Stimulated activated memory B cell treated with anti-CD40 and anti-IgM and Interleukin-4, amounts not matched to agents 10 μg/mL and 1 μg/mL and 100 μg/mL, for 72 hours (primary cell): Measurements from ENCODE around the gene ADAMTSL3.

Experiments used
- ATAC-seq: fragments of 150-1000 bp; cut with Tn5 transposase; 2 replicates; pipeline ENCODE4 v1.10.0; 2021
- H3K27ac Mint-ChIP-seq: one replicate; pipeline ENCODE4 v1.8.0; 2022; ENCODE audit warnings: mild to moderate bottlenecking, mixed read lengths
- H3K27me3 Mint-ChIP-seq: one replicate; pipeline ENCODE4 v1.8.0; 2022; ENCODE audit warnings: mixed read lengths
- H3K36me3 Mint-ChIP-seq: one replicate; pipeline ENCODE4 v1.8.0; 2022; ENCODE audit warnings: mixed read lengths
- H3K4me1 Mint-ChIP-seq: one replicate; pipeline ENCODE4 v1.8.0; 2022; ENCODE audit warnings: mixed read lengths
- H3K4me3 Mint-ChIP-seq: one replicate; pipeline ENCODE4 v1.8.0; 2022; ENCODE audit warnings: mild to moderate bottlenecking, moderate library complexity, mixed read lengths
- H3K9me3 Mint-ChIP-seq: one replicate; pipeline ENCODE4 v1.8.0; 2022; ENCODE audit warnings: mixed read lengths

The ADAMTSL3 gene

DNA sequence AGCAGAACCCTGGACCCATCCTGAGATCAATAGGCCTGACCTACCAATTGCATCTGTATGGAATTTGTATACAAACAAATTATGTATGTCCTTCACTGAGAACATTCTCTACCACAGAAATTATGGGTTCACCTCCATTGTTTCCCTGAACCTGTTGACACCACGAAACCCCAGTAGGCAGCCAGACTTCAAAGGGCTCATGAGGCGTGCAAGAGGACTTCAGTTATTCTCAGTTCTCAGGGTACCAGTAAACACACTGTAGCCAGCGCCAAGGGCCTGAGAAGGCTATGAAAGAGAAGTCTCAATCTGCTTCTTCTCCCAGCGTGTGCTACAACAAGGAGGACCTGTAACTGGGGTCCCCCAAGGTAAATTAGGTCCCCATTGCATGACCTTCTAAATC, 326.7 kb downstream of the ADAMTSL3 start:
- Mint-ChIP-seq H3K36me3 (no peaks in the 10 kb centered on the region), H3K4me1 (peaks cover 9% of the 10 kb centered on the region), H3K27me3 (no peaks in the 10 kb centered on the region), H3K27ac (no peak overlapping the region), H3K4me3 (no peak overlapping the region), H3K9me3 (no peaks in the 10 kb centered on the region)
- no peak for ATAC-seq

DNA sequence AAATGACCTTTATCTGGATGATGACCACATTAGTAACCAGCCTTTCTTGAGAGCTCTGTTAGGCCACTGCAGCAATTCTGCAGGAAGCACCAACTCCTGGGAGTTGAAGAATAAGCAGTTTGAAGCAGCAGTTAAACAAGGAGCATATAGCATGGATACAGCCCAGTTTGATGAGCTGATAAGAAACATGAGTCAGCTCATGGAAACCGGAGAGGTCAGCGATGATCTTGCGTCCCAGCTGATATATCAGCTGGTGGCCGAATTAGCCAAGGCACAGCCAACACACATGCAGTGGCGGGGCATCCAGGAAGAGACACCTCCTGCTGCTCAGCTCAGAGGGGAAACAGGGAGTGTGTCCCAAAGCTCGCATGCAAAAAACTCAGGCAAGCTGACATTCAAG, 328.8 kb downstream of the ADAMTSL3 start:
- Mint-ChIP-seq H3K4me3 (no peak overlapping the region), H3K27me3 (no peaks in the 10 kb centered on the region), H3K36me3 (no peaks in the 10 kb centered on the region), H3K27ac (no peak overlapping the region), H3K4me1 (peaks cover 9% of the 10 kb centered on the region), H3K9me3 (no peaks in the 10 kb centered on the region)
- ATAC-seq: no peak

DNA sequence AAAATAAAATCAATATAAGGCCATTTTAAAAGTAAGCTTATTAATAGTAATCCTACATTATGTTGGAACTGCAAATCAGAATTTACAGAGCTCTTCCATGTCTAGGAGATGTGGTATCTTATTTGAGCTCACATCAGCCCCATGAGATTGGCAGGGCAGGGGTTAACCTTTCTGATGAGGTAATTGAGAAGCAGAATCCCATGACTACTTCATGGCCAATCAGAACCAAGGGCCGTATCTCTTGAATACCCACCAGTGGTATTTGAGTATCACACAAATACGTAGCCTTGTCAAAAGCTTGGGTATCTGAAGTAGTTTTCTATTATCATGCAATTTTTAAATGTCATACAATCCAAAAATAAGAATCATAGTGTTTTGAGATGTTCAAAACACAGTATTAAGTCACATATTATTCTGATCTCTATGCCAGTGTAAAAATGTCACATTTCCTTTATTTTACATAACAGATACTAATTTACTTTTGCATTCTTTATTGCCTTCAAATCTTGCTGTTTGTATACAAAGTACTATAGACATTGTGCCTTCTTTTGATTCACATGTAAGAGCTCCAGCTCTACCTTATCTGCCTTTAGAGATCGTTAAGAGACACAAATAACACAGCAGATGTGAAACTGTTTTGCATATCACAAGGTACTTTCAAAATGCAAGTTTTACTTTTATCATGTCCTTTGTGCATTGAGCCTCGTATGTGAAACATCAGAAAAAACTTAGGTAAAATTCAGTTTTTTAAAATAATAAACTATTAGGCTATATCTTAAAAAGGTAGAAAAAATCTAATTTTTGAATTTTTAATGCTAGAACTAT, 329.9 kb downstream of the ADAMTSL3 start:
- Mint-ChIP-seq H3K4me3 (no peak overlapping the region), H3K9me3 (no peaks in the 10 kb centered on the region), H3K27ac (no peak overlapping the region), H3K27me3 (no peaks in the 10 kb centered on the region), H3K4me1 (peaks cover 9% of the 10 kb centered on the region), H3K36me3 (no peaks in the 10 kb centered on the region)
- no peak for ATAC-seq

DNA sequence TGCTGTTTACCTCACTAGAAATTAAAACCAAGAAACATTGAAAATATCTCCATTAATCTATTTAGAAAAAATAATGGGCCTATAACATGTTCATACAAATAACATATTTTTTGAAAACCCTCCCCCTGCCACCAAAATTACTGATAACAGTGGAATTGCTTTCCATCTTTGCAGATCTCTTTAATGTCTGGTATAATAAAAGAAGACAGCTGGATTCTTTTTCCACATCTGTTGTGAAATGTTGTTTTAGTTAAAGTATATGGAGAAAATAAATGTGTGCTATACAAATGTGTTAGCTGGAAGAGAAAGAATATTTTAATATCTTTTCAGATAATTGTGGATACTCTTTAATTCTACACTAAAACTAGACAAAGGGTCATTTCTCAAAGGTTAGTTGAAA, 330.7 kb downstream of the ADAMTSL3 start:
- Mint-ChIP-seq H3K9me3 (no peaks in the 10 kb centered on the region), H3K27ac (no peak overlapping the region), H3K4me1 (peaks cover 9% of the 10 kb centered on the region), H3K27me3 (no peaks in the 10 kb centered on the region), H3K36me3 (no peaks in the 10 kb centered on the region), H3K4me3 (no peak overlapping the region)
- ATAC-seq: no peak

DNA sequence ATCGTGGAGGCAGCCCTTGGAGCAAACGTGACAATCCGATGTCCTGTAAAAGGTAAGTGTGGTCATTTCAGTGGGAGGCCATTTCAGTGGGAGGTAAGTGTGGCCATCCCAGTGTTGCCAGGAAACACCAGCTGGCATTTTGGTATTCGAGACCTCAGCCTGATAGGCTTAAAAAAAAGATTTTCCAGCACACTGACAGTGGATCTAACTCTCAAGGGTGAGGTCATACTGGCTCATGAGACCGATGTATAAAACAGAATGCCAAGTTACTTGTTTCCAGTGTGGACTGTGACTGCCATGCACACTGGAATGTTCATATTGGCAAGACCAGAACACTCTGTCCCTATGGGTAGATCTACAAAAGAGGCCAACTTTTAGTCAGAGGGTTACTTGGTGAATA, 337.2 kb downstream of the ADAMTSL3 start:
- H3K27ac Mint-ChIP-seq: no peak overlapping the region
- ATAC-seq: no peak
- no peaks in the 10 kb centered on the region for H3K27me3 Mint-ChIP-seq
- H3K4me1 Mint-ChIP-seq: no peaks in the 10 kb centered on the region
- no peaks in the 10 kb centered on the region for H3K9me3 Mint-ChIP-seq
- no peak overlapping the region for H3K4me3 Mint-ChIP-seq
- no peaks in the 10 kb centered on the region for H3K36me3 Mint-ChIP-seq

DNA sequence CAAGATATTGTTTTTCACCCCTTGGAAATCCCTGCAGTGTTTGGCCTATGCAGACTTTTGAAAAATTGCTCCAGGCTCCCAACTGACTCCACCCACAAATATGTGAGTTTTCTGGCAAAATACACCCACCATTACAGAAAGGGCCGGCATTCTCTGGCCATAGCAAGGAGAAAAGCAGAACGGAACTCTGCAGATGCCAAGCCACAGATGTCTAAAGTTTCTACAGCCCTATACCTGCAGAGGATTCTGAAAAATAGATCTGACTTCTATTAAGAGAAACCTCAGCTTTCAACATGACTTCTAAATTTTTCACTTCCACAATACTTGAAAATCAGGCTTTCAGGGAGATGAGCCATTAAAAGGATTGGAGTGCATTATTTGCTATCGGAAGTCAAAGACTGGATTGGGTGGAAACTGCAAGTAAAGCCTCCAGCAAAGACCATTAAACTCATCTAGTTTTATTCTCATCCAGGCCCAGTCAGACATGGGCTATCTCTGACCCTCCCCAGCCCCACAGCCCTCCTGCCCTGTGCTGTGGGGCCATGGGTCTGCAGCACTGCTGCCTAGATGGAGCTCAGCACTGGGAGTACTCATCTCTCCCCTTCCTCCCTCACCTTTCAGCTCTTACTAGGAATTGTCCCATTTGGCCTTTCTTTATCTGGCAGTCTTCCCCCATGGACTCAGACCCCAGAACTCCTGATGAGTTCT, 338.6 kb downstream of the ADAMTSL3 start:
- no peak for ATAC-seq
- H3K36me3 Mint-ChIP-seq: no peaks in the 10 kb centered on the region
- no peak overlapping the region for H3K4me3 Mint-ChIP-seq

DNA sequence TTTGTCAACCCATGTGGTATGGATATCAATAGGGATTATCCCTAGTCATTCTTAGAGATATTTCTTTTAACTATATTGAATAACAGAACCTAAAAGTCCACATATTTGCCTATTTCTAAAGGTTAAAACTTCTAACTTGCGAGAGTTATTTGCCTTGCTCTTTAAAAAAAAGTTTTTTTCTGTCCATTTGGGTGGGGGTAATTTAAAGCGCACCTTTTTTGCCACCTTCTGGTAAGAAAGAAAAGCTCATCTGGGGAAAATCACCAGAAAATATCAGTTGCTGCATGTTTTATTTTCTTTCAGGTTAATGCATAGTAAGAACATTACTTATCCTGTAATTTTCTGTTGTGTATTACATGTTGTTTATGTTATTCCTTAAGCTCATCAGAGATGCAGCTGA, 339.7 kb downstream of the ADAMTSL3 start:
- H3K27ac Mint-ChIP-seq: no peak overlapping the region
- H3K36me3 Mint-ChIP-seq: no peaks in the 10 kb centered on the region
- H3K4me1 Mint-ChIP-seq: no peaks in the 10 kb centered on the region
- H3K4me3 Mint-ChIP-seq: no peak overlapping the region
- H3K27me3 Mint-ChIP-seq: no peaks in the 10 kb centered on the region
- no peak for ATAC-seq
- H3K9me3 Mint-ChIP-seq: no peaks in the 10 kb centered on the region

More for the DNA sequence above, 338.6 kb downstream of the ADAMTSL3 start:
- no peak overlapping the region for H3K27ac Mint-ChIP-seq
- H3K9me3 Mint-ChIP-seq: no peaks in the 10 kb centered on the region
- H3K27me3 Mint-ChIP-seq: no peaks in the 10 kb centered on the region
- H3K4me1 Mint-ChIP-seq: no peaks in the 10 kb centered on the region

DNA sequence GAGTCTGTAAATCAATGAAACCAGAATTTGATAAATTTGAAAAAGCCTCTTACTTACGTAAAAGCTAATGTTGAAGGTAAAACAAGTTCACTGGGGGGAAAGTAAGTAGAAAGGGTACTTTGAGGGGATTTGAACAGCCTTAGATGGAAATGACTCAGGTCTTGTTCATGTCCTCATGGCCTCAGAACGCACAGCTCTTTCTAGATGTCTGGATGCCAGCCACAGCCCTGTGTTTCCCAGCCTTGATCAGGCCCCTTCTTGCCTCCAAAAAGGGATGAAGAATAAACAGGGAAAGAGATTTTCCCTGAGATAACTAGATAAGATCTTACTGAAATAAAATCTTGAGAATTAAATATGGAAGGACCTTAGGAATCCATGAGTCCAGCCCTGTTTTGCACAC, 344.6 kb downstream of the ADAMTSL3 start:
- Mint-ChIP-seq H3K27me3 (no peaks in the 10 kb centered on the region), H3K9me3 (no peaks in the 10 kb centered on the region), H3K4me3 (no peak overlapping the region), H3K27ac (no peak overlapping the region), H3K36me3 (no peaks in the 10 kb centered on the region), H3K4me1 (no peaks in the 10 kb centered on the region)
- no peak for ATAC-seq

DNA sequence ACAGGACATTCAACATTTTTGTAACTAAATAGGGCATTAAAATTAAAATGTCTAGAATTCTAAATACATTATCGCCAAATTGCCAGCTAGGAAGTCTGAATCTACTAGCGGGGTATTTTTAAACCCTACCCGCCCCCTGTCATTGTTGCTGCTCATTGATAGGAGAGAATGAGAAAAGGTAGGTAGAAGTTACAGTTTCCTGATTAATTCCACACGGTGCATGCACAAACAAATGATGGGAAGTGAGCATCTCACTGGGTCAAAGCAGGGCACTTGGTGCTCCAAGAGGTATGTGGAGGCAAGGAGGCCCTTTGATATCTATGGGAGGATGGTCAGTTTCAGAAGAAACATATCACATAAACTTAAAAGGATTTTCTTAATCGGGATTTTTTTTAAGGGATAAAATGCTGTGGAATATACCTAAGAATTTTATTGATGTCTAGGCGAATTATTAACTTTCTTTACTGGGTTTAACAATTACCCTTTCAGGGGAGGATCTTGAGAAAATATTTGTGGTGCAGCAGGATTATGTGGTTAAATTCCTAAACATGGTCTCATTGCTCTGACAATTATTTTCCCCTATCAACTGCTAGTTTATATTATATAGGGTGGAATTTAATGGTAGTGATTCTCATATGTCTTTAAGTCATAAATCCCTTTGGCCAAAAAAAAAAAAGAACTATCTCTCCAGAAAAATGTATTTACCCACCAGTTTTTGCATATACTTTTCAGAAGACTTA, 345.6 kb downstream of the ADAMTSL3 start:
- H3K9me3 Mint-ChIP-seq: no peaks in the 10 kb centered on the region
- no peaks in the 10 kb centered on the region for H3K36me3 Mint-ChIP-seq
- ATAC-seq: no peak
- H3K27me3 Mint-ChIP-seq: no peaks in the 10 kb centered on the region
- H3K27ac Mint-ChIP-seq: no peak overlapping the region
- H3K4me1 Mint-ChIP-seq: no peaks in the 10 kb centered on the region
- H3K4me3 Mint-ChIP-seq: no peak overlapping the region

DNA sequence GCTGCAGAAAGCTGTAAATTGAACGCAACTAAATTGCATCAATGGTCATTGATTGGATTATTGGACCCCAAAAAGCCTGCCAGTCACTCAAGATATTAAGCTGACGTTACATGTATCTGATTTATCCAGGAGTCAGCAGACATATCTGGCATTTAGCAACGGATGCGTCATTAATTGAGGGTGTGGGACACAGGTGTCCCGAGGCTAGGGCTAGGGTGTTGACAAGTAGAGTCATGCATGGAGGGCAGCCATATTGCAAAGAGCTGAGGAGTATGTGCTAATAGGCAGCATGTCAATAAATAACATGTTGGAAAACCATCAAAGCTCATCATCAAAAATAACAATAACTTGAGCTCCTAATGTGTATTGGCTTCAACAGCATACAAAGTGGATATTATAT, 347.1 kb downstream of the ADAMTSL3 start:
- no peaks in the 10 kb centered on the region for H3K4me1 Mint-ChIP-seq
- no peaks in the 10 kb centered on the region for H3K36me3 Mint-ChIP-seq
- no peaks in the 10 kb centered on the region for H3K27me3 Mint-ChIP-seq
- ATAC-seq: no peak
- H3K27ac Mint-ChIP-seq: no peak overlapping the region
- H3K4me3 Mint-ChIP-seq: no peak overlapping the region
- H3K9me3 Mint-ChIP-seq: no peaks in the 10 kb centered on the region

DNA sequence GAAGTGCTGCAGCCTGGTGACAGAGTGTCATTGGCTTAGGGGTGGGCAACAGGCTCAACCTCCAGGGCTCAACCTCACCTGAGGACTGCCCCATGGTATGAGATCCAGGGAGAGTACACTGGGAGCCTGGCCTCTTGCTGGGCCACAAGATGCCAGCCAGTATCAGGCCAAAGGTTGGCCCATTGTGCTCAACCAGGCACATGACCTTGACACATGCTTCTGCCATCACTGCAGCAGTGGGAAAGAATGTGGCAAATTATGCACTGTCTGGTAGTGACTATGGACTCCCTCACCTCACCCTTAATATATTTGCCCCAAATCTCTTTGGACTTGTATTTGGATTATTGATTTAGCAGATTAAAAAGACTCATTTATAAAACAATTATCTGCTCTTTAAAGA, 347.7 kb downstream of the ADAMTSL3 start:
- Mint-ChIP-seq H3K4me3 (no peak overlapping the region), H3K27ac (no peak overlapping the region), H3K36me3 (no peaks in the 10 kb centered on the region), H3K27me3 (no peaks in the 10 kb centered on the region), H3K4me1 (no peaks in the 10 kb centered on the region), H3K9me3 (no peaks in the 10 kb centered on the region)
- ATAC-seq: peak; percentile 42

DNA sequence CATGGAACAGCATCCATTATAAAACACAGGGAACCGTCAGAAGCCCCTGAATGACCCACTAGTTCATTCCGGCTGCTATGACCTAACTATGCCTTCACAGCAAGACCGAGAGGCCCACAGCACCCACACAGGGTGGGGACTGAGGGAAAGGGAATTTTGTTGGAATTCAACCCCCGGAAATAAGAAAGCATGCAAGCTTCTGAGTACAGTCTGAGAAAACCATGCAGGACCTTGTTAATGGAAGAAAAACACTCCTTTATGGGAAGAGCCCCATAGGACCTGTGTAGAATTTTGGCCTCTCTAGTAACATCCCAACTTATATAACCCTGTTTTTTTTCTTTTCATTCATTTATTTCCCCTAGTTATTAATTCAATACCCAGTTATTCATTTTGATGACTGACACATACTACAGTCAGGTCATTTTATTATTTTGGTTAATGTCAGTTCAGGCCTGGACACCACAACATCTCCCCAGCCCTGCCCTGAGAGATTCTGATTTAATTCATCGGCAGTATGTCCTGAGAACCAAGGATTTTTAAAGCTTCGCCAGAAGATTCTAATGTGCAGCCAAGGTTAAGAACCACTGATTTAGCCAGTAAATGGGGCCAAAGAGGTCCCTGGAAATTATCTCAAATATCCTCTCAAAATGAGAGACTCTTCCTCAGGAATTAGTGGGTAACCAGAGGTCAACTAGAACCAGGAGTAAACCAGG, 350.0 kb downstream of the ADAMTSL3 start:
- no peak overlapping the region for H3K4me3 Mint-ChIP-seq
- ATAC-seq: no peak
- no peak overlapping the region for H3K27ac Mint-ChIP-seq
- H3K4me1 Mint-ChIP-seq: no peaks in the 10 kb centered on the region
- H3K36me3 Mint-ChIP-seq: no peaks in the 10 kb centered on the region
- H3K27me3 Mint-ChIP-seq: no peaks in the 10 kb centered on the region
- no peaks in the 10 kb centered on the region for H3K9me3 Mint-ChIP-seq

DNA sequence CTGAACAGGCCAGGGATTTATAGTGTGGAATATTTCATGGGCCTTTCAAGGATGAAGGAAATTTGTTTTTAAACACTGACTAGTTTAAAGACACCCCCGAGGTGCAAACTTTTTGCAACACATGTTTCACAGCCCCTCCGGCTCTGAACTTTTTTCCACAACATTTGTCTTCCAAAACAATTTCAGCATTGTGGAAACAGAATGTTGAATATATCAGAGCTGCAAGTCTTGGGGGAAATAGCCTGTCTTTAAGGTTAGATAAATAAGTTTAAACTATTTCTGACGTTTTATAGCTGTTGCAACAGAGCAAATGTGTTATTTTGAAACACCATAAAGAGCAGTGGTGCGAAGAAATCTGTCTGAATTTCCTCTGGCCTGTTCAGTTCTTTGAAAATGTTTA, 352.5 kb downstream of the ADAMTSL3 start:
- H3K36me3 Mint-ChIP-seq: no peaks in the 10 kb centered on the region
- no peaks in the 10 kb centered on the region for H3K4me1 Mint-ChIP-seq
- no peak overlapping the region for H3K27ac Mint-ChIP-seq
- H3K4me3 Mint-ChIP-seq: no peak overlapping the region
- H3K27me3 Mint-ChIP-seq: no peaks in the 10 kb centered on the region
- ATAC-seq: no peak
- peaks cover 2% of the 10 kb centered on the region for H3K9me3 Mint-ChIP-seq

DNA sequence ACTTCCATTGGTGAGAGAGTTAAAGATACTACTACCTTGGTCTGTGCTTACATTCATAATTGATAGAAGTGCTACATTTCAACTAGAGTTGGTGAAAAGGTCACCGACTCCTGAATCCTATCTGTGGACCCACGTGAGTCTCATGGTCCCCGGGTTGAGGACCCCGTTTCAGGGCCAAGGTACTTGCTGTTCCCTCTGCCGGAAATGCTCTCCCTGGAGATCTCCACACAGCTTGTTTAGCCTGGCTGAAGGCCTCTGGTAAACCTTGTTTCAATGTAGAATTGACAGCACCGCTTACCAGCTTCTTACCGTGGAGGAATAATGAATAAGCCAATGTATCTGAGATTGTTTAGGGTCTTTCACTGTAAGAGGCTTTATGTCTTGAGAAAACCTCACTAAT, 355.7 kb downstream of the ADAMTSL3 start:
- H3K27me3 Mint-ChIP-seq: no peaks in the 10 kb centered on the region
- no peaks in the 10 kb centered on the region for H3K36me3 Mint-ChIP-seq
- peaks cover 6% of the 10 kb centered on the region for H3K9me3 Mint-ChIP-seq
- H3K4me3 Mint-ChIP-seq: no peak overlapping the region
- no peaks in the 10 kb centered on the region for H3K4me1 Mint-ChIP-seq
- no peak overlapping the region for H3K27ac Mint-ChIP-seq
- no peak for ATAC-seq

DNA sequence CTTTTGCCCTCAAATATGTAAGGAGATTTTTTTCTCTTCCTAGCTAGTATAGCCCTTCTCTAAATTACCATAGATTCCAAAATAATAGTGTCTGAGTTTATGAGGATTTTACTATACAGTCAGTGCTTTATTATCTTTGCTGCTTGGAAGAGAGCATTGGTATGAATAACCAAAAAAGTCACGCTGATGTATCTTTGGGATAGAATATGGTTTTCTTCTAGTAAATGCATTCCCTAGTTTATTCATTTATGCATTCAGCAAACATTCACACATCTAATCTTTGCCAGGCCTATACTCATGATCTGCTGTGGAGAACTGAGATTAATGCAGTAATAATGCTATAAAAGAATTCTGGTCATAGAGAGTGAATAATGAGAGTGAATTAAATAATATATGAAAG, 356.3 kb downstream of the ADAMTSL3 start:
- peaks cover 6% of the 10 kb centered on the region for H3K9me3 Mint-ChIP-seq
- no peaks in the 10 kb centered on the region for H3K36me3 Mint-ChIP-seq
- H3K4me1 Mint-ChIP-seq: no peaks in the 10 kb centered on the region
- no peak overlapping the region for H3K4me3 Mint-ChIP-seq
- ATAC-seq: no peak
- no peak overlapping the region for H3K27ac Mint-ChIP-seq
- no peaks in the 10 kb centered on the region for H3K27me3 Mint-ChIP-seq
